Panc1 (cell line): Measurements from ENCODE around the gene ARHGAP44. TPM values are rescaled to one million over a fixed set of nuclear protein-coding genes. Genes with fewer than 3 reads are reported as not detected.

Experiments
- ATAC-seq: fragments of 200-7000 bp; cut with Tn5 transposase; 2 replicates; pipeline ENCODE4 v1.9.1; 2020; ENCODE audit warnings: mild to moderate bottlenecking, moderate library complexity
- BruUV-seq: library from RNA; stranded (reverse); fragments of 400-500 nt; replicated peaks from 2 replicates; lab custom pipeline; 2021; lab: Mats Ljungman, UMichigan
- CTCF ChIA-PET: fragments of 300-600 bp; sonication (Branson Sonifier 250); formaldehyde crosslinking; loops from one replicate; lab custom pipeline; 2022; ENCODE audit warnings: antibody characterized with exemption; lab: Charles Lee
- POLR2A ChIA-PET: fragments of 300-600 bp; sonication (Branson Sonifier 250); formaldehyde crosslinking; loops from one replicate; lab custom pipeline; 2022; ENCODE audit warnings: antibody characterized with exemption; lab: Charles Lee
- DNase-seq: peaks from one replicate; pipeline ENCODE4 v3.0.0-alpha.2; 2010; ENCODE audit warnings: low read depth, low spot score
- H3K27ac ChIP-seq: 2 replicates; pipeline ENCODE4 v1.5.1; 2011; ENCODE audit warnings: mild to moderate bottlenecking, low read length, inconsistent platforms
- H3K27me3 ChIP-seq: fragments of 200-500 bp; sonication (Bioruptor generic); 2 replicates; pipeline ENCODE4 v1.6.0; 2014; ENCODE audit warnings: low read length, inconsistent platforms; ENCODE audit not compliant: control insufficient read depth, insufficient read depth
- H3K36me3 ChIP-seq: fragments of 200-500 bp; sonication (Bioruptor generic); 2 replicates; pipeline ENCODE4 v1.5.1; 2014; ENCODE audit warnings: inconsistent platforms, mild to moderate bottlenecking, low read length, moderate library complexity; ENCODE audit not compliant: control insufficient read depth, insufficient read depth
- H3K4me1 ChIP-seq: 2 replicates; pipeline ENCODE4 v1.5.1; 2011; ENCODE audit warnings: inconsistent platforms, mild to moderate bottlenecking, low read length, moderate library complexity; ENCODE audit not compliant: control insufficient read depth, insufficient read depth
- H3K4me3 ChIP-seq, 2 experiments: 2 replicates each; pipeline ENCODE4 v1.5.1; 2011 to 2012; ENCODE audit warnings: low read depth in 2 of 2, low read length in 2 of 2, mild to moderate bottlenecking in 2 of 2, inconsistent platforms in 1 of 2, moderate library complexity in 1 of 2
- H3K9me3 ChIP-seq: fragments of 200-500 bp; sonication (Bioruptor generic); 2 replicates; pipeline ENCODE4 v1.5.1; 2014; ENCODE audit warnings: low read depth, mild to moderate bottlenecking, inconsistent platforms, low read length, moderate library complexity; ENCODE audit not compliant: control insufficient read depth, insufficient read depth
- POLR2AphosphoS5 ChIP-seq: IDR thresholded peaks from 2 replicates; pipeline ENCODE4 v1.6.1; 2012; ENCODE audit warnings: mild to moderate bottlenecking, low read depth, low read length, moderate library complexity
- SIN3A ChIP-seq: IDR thresholded peaks from 2 replicates; pipeline ENCODE4 v1.6.1; 2012; ENCODE audit warnings: low read depth, mild to moderate bottlenecking, low read length, moderate library complexity, borderline replicate concordance; ENCODE audit not compliant: insufficient read depth
- TCF7L2 ChIP-seq: IDR thresholded peaks from 2 replicates; pipeline ENCODE4 v1.6.1; 2011; ENCODE audit warnings: mild to moderate bottlenecking, low read depth, low read length, inconsistent platforms
- in situ Hi-C: cut with HindIII; loops from 2 replicates; pipeline ENCODE4 v1.10.0; 2016; ENCODE audit warnings: low sequenced_read_pairs, low pct_unique_long_range_greater_than_20kb
- intact Hi-C: fragments of 100-400 bp; cut with micrococcal nuclease; formaldehyde crosslinking; loops from one replicate; pipeline ENCODE4 v1.10.0; 2022; ENCODE audit not compliant: unreplicated experiment
- total RNA-seq: library from RNA; stranded (reverse); gene quantifications from one replicate; pipeline ENCODE4 v1.2.1, GENCODE V29; 2021; ENCODE audit not compliant: unreplicated experiment
- TF ChIP-seq, protein P1 (sequence below), 2 experiments: IDR thresholded peaks; 2 replicates each; pipeline ENCODE4 v1.6.1; 2011 to 2012; ENCODE audit warnings: low read depth in 2 of 2, control low read depth in 1 of 2, low read length in 1 of 2, mild to moderate bottlenecking in 1 of 2, moderate library complexity in 1 of 2; ENCODE audit not compliant: insufficient read depth in 1 of 2
- TF ChIP-seq, protein P2 (sequence below): fragments of 450-650 bp; IDR thresholded peaks from 2 replicates; pipeline ENCODE4 v1.5.1; 2017; ENCODE audit warnings: mild to moderate bottlenecking

The ARHGAP44 gene
- total RNA-seq, 1 experiment from 2014 or later = 0.80 TPM

DNA sequence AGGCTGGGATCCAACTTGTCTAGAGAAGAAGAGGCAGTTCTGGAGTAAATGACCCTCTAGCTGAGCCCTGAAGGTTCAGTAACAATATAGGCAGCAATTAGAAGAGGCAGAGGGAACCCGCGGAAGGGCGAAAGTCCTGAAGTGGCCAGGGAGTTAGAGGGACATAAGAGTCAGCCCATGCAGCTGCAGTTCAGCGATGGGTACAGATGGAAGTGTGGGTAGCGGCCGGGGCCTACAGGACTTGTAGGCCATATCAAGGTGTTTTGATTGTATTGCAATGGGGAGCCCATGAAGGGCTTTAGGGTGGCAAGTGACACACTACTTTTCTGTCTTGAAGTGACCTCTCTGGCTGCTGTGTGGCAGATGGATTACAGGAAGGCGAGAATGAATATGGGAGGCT, 225.5 kb downstream of the ARHGAP44 start:
- intact Hi-C loops = no loop called here
- CTCF ChIA-PET = no interaction called here

DNA sequence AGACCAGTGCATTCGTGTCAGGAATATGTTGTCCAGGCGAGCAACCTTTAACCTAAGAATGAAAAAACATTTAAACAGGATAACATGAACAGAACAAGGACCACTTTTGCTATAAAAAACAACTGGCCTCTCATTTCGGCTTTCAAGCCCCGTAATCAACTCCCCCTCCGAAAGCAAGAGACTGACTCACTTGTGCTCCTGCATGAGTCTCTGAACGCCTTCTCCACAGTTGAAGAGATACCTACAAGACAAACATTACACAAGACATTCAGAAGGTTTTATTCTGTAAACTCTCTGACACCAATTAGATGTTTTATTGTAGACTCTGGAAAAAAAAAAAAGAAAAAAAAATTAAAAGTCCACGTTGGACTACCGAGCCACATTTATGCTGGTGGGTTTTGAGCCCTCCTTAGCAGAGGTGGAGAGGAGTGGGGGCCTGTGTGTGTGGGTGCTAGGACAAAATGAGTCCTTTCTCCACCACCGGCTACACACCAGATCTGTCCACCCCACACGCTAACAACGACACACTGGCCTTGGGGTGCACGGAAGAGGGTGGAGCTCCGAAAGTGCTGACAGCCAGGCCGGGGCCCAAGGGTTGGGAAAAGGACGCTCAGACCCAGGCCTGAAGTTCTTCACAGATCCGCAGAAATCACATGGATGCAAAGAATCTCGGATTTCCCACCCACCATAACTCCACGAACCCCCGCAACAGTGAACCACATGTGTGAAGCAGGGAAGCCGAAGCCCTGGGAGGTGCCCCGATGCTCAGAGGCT, 227.8 kb downstream of the ARHGAP44 start:
- peaks cover 23% of the 10 kb centered on the region for H3K36me3 ChIP-seq
- ChIA-PET CTCF (no interaction called here), POLR2A (interaction anchor here (0.6 kb wide), 1 partner anchor 933 kb away, joined by 3 read pairs; no protein-coding TSS in a partner anchor)
- H3K4me3 ChIP-seq = peak overlapping the region; percentile 86 to 89
- 0 out of 2 replicates have a peak, but pooled peaks cover 4% of the 10 kb centered on the region for H3K4me1 ChIP-seq
- ATAC-seq (peak; percentile 36), DNase-seq (no peak)
- TF ChIP-seq, protein P1, sequence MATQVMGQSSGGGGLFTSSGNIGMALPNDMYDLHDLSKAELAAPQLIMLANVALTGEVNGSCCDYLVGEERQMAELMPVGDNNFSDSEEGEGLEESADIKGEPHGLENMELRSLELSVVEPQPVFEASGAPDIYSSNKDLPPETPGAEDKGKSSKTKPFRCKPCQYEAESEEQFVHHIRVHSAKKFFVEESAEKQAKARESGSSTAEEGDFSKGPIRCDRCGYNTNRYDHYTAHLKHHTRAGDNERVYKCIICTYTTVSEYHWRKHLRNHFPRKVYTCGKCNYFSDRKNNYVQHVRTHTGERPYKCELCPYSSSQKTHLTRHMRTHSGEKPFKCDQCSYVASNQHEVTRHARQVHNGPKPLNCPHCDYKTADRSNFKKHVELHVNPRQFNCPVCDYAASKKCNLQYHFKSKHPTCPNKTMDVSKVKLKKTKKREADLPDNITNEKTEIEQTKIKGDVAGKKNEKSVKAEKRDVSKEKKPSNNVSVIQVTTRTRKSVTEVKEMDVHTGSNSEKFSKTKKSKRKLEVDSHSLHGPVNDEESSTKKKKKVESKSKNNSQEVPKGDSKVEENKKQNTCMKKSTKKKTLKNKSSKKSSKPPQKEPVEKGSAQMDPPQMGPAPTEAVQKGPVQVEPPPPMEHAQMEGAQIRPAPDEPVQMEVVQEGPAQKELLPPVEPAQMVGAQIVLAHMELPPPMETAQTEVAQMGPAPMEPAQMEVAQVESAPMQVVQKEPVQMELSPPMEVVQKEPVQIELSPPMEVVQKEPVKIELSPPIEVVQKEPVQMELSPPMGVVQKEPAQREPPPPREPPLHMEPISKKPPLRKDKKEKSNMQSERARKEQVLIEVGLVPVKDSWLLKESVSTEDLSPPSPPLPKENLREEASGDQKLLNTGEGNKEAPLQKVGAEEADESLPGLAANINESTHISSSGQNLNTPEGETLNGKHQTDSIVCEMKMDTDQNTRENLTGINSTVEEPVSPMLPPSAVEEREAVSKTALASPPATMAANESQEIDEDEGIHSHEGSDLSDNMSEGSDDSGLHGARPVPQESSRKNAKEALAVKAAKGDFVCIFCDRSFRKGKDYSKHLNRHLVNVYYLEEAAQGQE (IDR thresholded peaks at IDR 0.05; ENCODE audit: insufficient read depth in 1 of 2, low read depth in 2 of 2, low read length in 1 of 2) = no peak
- TF ChIP-seq SIN3A (no peak), POLR2AphosphoS5 (no peak), TCF7L2 (no peak)
- TF ChIP-seq, protein P2, sequence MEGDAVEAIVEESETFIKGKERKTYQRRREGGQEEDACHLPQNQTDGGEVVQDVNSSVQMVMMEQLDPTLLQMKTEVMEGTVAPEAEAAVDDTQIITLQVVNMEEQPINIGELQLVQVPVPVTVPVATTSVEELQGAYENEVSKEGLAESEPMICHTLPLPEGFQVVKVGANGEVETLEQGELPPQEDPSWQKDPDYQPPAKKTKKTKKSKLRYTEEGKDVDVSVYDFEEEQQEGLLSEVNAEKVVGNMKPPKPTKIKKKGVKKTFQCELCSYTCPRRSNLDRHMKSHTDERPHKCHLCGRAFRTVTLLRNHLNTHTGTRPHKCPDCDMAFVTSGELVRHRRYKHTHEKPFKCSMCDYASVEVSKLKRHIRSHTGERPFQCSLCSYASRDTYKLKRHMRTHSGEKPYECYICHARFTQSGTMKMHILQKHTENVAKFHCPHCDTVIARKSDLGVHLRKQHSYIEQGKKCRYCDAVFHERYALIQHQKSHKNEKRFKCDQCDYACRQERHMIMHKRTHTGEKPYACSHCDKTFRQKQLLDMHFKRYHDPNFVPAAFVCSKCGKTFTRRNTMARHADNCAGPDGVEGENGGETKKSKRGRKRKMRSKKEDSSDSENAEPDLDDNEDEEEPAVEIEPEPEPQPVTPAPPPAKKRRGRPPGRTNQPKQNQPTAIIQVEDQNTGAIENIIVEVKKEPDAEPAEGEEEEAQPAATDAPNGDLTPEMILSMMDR = no peak
- no TSS peak for BruUV-seq
- in situ Hi-C loops (no loop called here), intact Hi-C loops (no loop called here)
- H3K27me3 ChIP-seq = no peaks in the 10 kb centered on the region
- H3K27ac ChIP-seq = peak overlapping the region; percentile 85
- no peaks in the 10 kb centered on the region for H3K9me3 ChIP-seq

More for the DNA sequence above, 225.5 kb downstream of the ARHGAP44 start:
- DNase-seq (no peak), ATAC-seq (no peak)
- in situ Hi-C loops = no loop called here
- Histone ChIP-seq H3K9me3 (no peaks in the 10 kb centered on the region), H3K36me3 (peaks cover 23% of the 10 kb centered on the region), H3K27ac (no peak overlapping the region), H3K4me1 (0 out of 2 replicates have a peak, but pooled peaks cover 4% of the 10 kb centered on the region), H3K27me3 (no peaks in the 10 kb centered on the region), H3K4me3 (no peak overlapping the region)
- TF ChIP-seq, protein P1 (IDR thresholded peaks at IDR 0.05; ENCODE audit: insufficient read depth in 1 of 2, low read depth in 2 of 2, low read length in 1 of 2) = no peak
- TF ChIP-seq TCF7L2 = no peak
- TF ChIP-seq SIN3A = no peak
- TF ChIP-seq, protein P2 = no peak
- no peak for TF ChIP-seq POLR2AphosphoS5
- no TSS peak for BruUV-seq
- POLR2A ChIA-PET = no interaction called here
